ENCODE results near the gene TSBP1. TPM values are rescaled to one million over a fixed set of nuclear protein-coding genes. Genes with fewer than 3 reads are reported as not detected.

TSBP1 gene
- total and polyA plus RNA-seq, 9 of the 15 experiments (the other 6 are each of a cell fraction or from before 2014, with no cell fraction given), result not detected

GRCh38 chr6:32416036-32416435 lies 44.3 kb upstream of the TSBP1 start:
- Histone ChIP-seq H3K9me1 (ENCODE audit: control insufficient read depth, insufficient read depth, low read length) (no peaks in the 10 kb centered on the region), H3K9ac (ENCODE audit: insufficient read depth in 1 of 2, low read depth in 2 of 2, low read length in 2 of 2) (no peak overlapping the region), H3K36me3 (ENCODE audit: control insufficient read depth, insufficient read depth, low read length) (no peaks in the 10 kb centered on the region), H3K27ac (ENCODE audit: extremely low read depth, low read depth, low read length) (no peak overlapping the region), H4K20me1 (replicated peaks; ENCODE audit: control insufficient read depth, insufficient read depth, low read length) (0 out of 2 replicates have a peak, but pooled peaks cover 4% of the 10 kb centered on the region), H3K4me2 (ENCODE audit: insufficient read depth, low read length) (no peak overlapping the region), H2AFZ (ENCODE audit: low read depth, low read length) (no peak overlapping the region), H3K9me3 (replicated peaks; ENCODE audit: control insufficient read depth, insufficient read depth, low read depth, low read length) (no peaks in the 10 kb centered on the region), H3K27me3 (ENCODE audit: control insufficient read depth in 2 of 2, insufficient read depth in 2 of 2, low read length in 2 of 2) (peaks cover 2 to 15% of the 10 kb centered on the region in 2 experiments; a peak in 4 of 5 replicates), H3K4me3 (no peak overlapping the region), H3K79me2 (ENCODE audit: control insufficient read depth, insufficient read depth, low read length) (no peaks in the 10 kb centered on the region), H3K4me1 (replicated peaks in 1 of 2; ENCODE audit: control insufficient read depth in 2 of 2, insufficient read depth in 2 of 2, low read length in 2 of 2) (no peaks in the 10 kb centered on the region)
- ChIA-PET POLR2A (interaction anchor here (1.0 kb wide), 1 partner anchor 32 kb away, joined by 4 read pairs; no protein-coding TSS in a partner anchor), CTCF (ENCODE audit: low intra/inter-chr PET ratio) (interaction anchor here (0.7 to 5.5 kb wide), 8 partner anchors 276 to 452 kb away, joined by 3 to 58 read pairs (median 10); no protein-coding TSS in a partner anchor)
- in situ Hi-C loops (cut with MboI) (loop anchor here (5.0 to 10.0 kb wide), 2 partner anchors 281 to 321 kb away; no protein-coding TSS in a partner anchor), intact Hi-C loops (cut with micrococcal nuclease) (loop anchor here (10.0 kb wide), 1 partner anchor 301 kb away; no protein-coding TSS in a partner anchor)
- no TSS peak for BruUV-seq (replicated peaks)
- FAIRE-seq (no peak), ATAC-seq (no peak), DNase-seq (ENCODE audit: extremely low read depth in 1 of 4, low spot score in 3 of 4) (no peak)
- TF ChIP-seq PRDM10 (IDR thresholded peaks at IDR 0.05; ENCODE audit: partially characterized antibody), result no peak
- peak; percentile 60 for TF ChIP-seq RFX1 (IDR thresholded peaks at IDR 0.05)
- 1% methylated on average over 3 of the region's 3 CpGs for WGBS (ENCODE audit: insufficient coverage, low coverage, missing lambda C conversion rate)

Measured in K562 (cell line).